ENCODE data around the gene OCA2.

DNA sequence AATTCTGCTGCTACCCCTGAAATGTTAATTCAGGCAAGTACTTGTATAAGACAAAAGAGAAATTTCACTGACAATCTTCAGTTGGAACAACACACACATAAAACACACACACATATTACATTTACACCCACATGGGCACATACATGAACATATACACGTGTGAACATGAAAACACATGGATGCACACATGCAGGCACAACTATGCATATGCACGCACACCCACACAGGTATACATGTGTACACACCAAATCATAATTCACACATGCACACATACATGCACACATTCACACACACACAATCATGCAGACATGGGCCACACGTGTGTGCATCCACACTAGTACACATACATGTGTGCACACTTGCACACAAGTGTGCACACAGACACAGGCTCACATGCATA lies 277.8 kb downstream of the OCA2 start:
- TF ChIP-seq EZH2 (IDR thresholded peaks at IDR 0.05; ENCODE audit: low read length) (no peak), CTCF (optimal IDR thresholded peaks at IDR 0.05 in 1 of 3, IDR thresholded peaks at IDR 0.05 in 1 of 3, conservative IDR thresholded peaks at IDR 0.05 in 1 of 3; ENCODE audit: extremely low read depth in 1 of 3, insufficient read depth in 2 of 3, low read length in 3 of 3) (no peak)
